Fibroblast of pulmonary artery (primary cell): ENCODE data around the gene CHADL.

Experiments
- DNase-seq: peaks from one replicate; pipeline ENCODE4 v3.0.0-alpha.2; 2010; ENCODE audit warnings: low read depth
- H3K4me3 ChIP-seq: replicated peaks from 2 replicates; pipeline ENCODE4 v1.5.1; 2011; ENCODE audit warnings: low read depth, mild to moderate bottlenecking, control low read depth, low read length, moderate library complexity
- TF ChIP-seq, protein P1 (sequence below): IDR thresholded peaks from 2 replicates; pipeline ENCODE4 v1.5.1; 2011; ENCODE audit warnings: mild to moderate bottlenecking, control low read depth, low read length, inconsistent platforms; ENCODE audit errors: missing control alignments

The CHADL gene

GRCh38 chr22:41217553-41218157, 23.1 kb downstream of the CHADL start:
- peak overlapping the region; percentile 9 for H3K4me3 ChIP-seq
- DNase-seq: peak; percentile 96
- TF ChIP-seq, protein P1, sequence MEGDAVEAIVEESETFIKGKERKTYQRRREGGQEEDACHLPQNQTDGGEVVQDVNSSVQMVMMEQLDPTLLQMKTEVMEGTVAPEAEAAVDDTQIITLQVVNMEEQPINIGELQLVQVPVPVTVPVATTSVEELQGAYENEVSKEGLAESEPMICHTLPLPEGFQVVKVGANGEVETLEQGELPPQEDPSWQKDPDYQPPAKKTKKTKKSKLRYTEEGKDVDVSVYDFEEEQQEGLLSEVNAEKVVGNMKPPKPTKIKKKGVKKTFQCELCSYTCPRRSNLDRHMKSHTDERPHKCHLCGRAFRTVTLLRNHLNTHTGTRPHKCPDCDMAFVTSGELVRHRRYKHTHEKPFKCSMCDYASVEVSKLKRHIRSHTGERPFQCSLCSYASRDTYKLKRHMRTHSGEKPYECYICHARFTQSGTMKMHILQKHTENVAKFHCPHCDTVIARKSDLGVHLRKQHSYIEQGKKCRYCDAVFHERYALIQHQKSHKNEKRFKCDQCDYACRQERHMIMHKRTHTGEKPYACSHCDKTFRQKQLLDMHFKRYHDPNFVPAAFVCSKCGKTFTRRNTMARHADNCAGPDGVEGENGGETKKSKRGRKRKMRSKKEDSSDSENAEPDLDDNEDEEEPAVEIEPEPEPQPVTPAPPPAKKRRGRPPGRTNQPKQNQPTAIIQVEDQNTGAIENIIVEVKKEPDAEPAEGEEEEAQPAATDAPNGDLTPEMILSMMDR: no peak

- H3K4me3 ChIP-seq: peak overlapping the region; percentile 9
- TF ChIP-seq, protein P1: no peak
Measured at GRCh38 chr22:41216984-41217383, 23.7 kb downstream of the CHADL start.

GRCh38 chr22:41215926-41216325, 24.8 kb downstream of the CHADL start:
- H3K4me3 ChIP-seq: no peak overlapping the region
- no peak for DNase-seq
- TF ChIP-seq, protein P1: no peak

More at GRCh38 chr22:41216984-41217383, 23.7 kb downstream of the CHADL start:
- peak; percentile 44 for DNase-seq

GRCh38 chr22:41215409-41215808, 25.3 kb downstream of the CHADL start:
- TF ChIP-seq, protein P1: no peak
- DNase-seq: no peak

GRCh38 chr22:41206719-41207118, 34.0 kb downstream of the CHADL start:
- TF ChIP-seq, protein P1: no peak
- DNase-seq: no peak
- H3K4me3 ChIP-seq: no peak overlapping the region

More at GRCh38 chr22:41215409-41215808, 25.3 kb downstream of the CHADL start:
- H3K4me3 ChIP-seq: no peak overlapping the region

DNA sequence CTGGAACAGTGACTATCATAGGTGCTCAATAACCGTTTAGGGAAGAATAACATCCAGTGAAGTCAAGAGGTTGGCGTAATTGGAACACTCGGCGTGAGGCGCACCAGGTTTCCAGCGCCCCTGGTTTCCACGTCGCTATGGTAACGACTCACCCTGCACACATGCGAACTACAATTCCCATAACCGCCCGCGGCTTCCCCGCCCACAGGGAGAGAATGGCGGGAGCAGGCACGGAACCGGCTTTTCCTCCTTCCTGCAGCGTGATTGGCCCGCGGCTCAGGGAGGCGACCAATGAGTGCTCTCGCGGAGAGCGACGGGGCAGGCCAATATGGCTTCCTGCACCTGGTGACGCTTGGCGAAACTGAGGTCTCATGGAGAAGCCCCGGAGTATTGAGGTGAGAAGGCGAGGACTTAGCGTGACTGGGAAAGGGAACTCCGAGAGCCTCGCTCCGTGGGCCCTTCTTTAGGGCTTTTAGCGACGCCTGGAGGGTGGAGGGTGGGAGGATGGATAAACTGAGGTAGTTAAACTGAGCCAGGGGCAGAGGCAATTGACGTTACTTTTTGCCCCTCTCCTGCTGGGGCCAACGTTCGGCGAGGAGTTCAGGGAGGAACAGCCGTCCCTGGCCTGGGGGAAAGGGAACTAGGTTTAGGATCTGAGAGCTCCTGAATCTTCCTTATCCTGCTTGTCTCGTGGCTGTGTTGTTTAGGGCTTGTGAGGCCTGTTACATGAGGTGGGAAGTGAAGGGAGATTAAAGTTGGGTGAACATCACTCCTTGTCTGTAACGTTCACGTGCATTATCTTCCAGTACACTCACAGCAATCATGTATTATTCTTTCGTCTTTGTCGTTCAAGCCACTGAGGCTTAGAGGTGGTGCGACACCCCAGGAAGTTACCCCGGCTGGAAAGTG, 35.5 kb downstream of the CHADL start, which contains the start of gene L3MBTL2:
L3MBTL2 (plus strand) TSS at position 321 of the 909 bp plus-strand sequence; CDS start at position 372, 51 bp downstream.
- peak within 1 kb of the TSS; percentile 99 for H3K4me3 ChIP-seq
- DNase-seq: peak; percentile 94
- TF ChIP-seq, protein P1: no peak
